HepG2 (cell line): ENCODE data around the gene SCN9A. TPM values are rescaled to one million over a fixed set of nuclear protein-coding genes. Genes with fewer than 3 reads are reported as not detected.

ENCODE experiments used
- ATAC-seq: fragments of 200-7000 bp; cut with Tn5 transposase; 3 replicates; pipeline ENCODE4 v1.9.1; 2020; ENCODE audit warnings: mild to moderate bottlenecking, moderate library complexity
- BruUV-seq: library from RNA; stranded (reverse); fragments of 400-500 nt; replicated peaks from 2 replicates; lab custom pipeline; 2021; lab: Mats Ljungman, UMichigan
- CTCF ChIA-PET: fragments of 300-600 bp; formaldehyde crosslinking; extraction: SDS; loops from one replicate; lab custom pipeline; 2021; ENCODE audit warnings: low total read pairs, inconsistent platforms, low intra/inter-chr PET ratio; lab: Yijun Ruan, JAX
- POLR2A ChIA-PET: fragments of 350-600 bp; sonication (Branson Sonifier 250); formaldehyde crosslinking; loops from one replicate; lab custom pipeline; 2020; ENCODE audit warnings: antibody characterized with exemption, inconsistent platforms; lab: Yijun Ruan, JAX
- DNase-seq: peaks from one replicate; pipeline ENCODE4 v3.0.0-alpha.2; 2015; ENCODE audit warnings: low spot score
- FAIRE-seq: peaks from 3 replicates; lab custom pipeline; 2011; peaks lifted over from hg19 to GRCh38; lab: Jason Lieb, UNC
- H2AFZ ChIP-seq: one replicate; pipeline ENCODE4 v1.6.1; 2011; ENCODE audit warnings: low read length, inconsistent platforms
- H3K27ac ChIP-seq: fragments of 300-600 bp; 3 replicates; pipeline ENCODE4 v1.8.0; 2011; ENCODE audit warnings: mixed run types, mild to moderate bottlenecking, mixed read lengths, low read length, inconsistent platforms; ENCODE audit not compliant: insufficient read depth; ENCODE audit errors: extremely low read length
- H3K27me3 ChIP-seq, 2 experiments: fragments of 200-600 bp in 1 of 2; 2 replicates in 1 of 2; 3 replicates in 1 of 2; pipeline versions ENCODE4 v1.6.0 to v1.8.0; 2011; ENCODE audit warnings: low read length in 2 of 2, mild to moderate bottlenecking in 2 of 2, moderate library complexity in 2 of 2, inconsistent platforms in 1 of 2; ENCODE audit not compliant: insufficient read depth in 2 of 2, control insufficient read depth in 1 of 2
- H3K36me3 ChIP-seq, 2 experiments: fragments of 200-600 bp in 1 of 2; replicated peaks in 1 of 2; 2 replicates in 1 of 2; 3 replicates in 1 of 2; pipeline versions ENCODE4 v1.5.1 to v1.8.0; 2011; ENCODE audit warnings: low read length in 2 of 2, inconsistent platforms in 1 of 2; ENCODE audit not compliant: insufficient read depth in 2 of 2, control insufficient read depth in 1 of 2
- H3K4me1 ChIP-seq: 2 replicates; pipeline ENCODE4 v1.5.1; 2012; ENCODE audit warnings: low read length, inconsistent platforms; ENCODE audit not compliant: insufficient read depth
- H3K4me2 ChIP-seq: 2 replicates; pipeline ENCODE4 v1.6.0; 2011; ENCODE audit warnings: low read depth, low read length, inconsistent platforms
- H3K4me3 ChIP-seq, 3 experiments: fragments of 200-600 bp in 1 of 3; sonication (generic), shearing (Covaris generic) in 1 of 3; replicated peaks in 1 of 3; 2 replicates each; pipeline ENCODE4 v1.5.1; 2011 to 2016; ENCODE audit warnings: low read length in 3 of 3, inconsistent platforms in 2 of 3, low read depth in 2 of 3, mild to moderate bottlenecking in 2 of 3, control low read depth in 1 of 3, mixed read lengths in 1 of 3; ENCODE audit not compliant: insufficient read depth in 1 of 3
- H3K79me2 ChIP-seq: one replicate; pipeline ENCODE4 v1.6.1; 2011; ENCODE audit warnings: low read length, inconsistent platforms; ENCODE audit not compliant: insufficient read depth
- H3K9ac ChIP-seq: 2 replicates; pipeline ENCODE4 v1.6.0; 2011; ENCODE audit warnings: mild to moderate bottlenecking, low read depth, low read length, inconsistent platforms; ENCODE audit not compliant: insufficient read depth
- H3K9me3 ChIP-seq: 2 replicates; pipeline ENCODE4 v1.5.1; 2012; ENCODE audit warnings: mild to moderate bottlenecking, low read length
- H4K20me1 ChIP-seq: 2 replicates; pipeline ENCODE4 v1.6.0; 2011; ENCODE audit warnings: inconsistent platforms, mild to moderate bottlenecking, low read length, moderate library complexity; ENCODE audit not compliant: insufficient read depth
- ARNT2 ChIP-seq: sonication (generic); formaldehyde crosslinking; IDR thresholded peaks from 2 replicates; pipeline ENCODE4 v1.8.0; 2022; ENCODE audit warnings: mild to moderate bottlenecking, low read depth, missing genetic modification reagents, moderate library complexity
- CEBPB ChIP-seq: IDR thresholded peaks from 2 replicates; pipeline ENCODE4 v1.6.1; 2011; ENCODE audit warnings: low read depth, low read length, improper control_type of control experiment, borderline replicate concordance
- CEBPG ChIP-seq: IDR thresholded peaks from 2 replicates; pipeline ENCODE4 v1.6.1; 2016
- HNF1A ChIP-seq, 2 experiments: sonication (generic) in 1 of 2; formaldehyde crosslinking in 1 of 2; IDR thresholded peaks; 2 replicates each; pipeline versions ENCODE4 v1.4.0 to v1.6.1; 2016 to 2020; ENCODE audit warnings: borderline replicate concordance in 1 of 2, low read depth in 1 of 2, mild to moderate bottlenecking in 1 of 2, missing genetic modification reagents in 1 of 2
- HOXA9 ChIP-seq: sonication (generic); formaldehyde crosslinking; IDR thresholded peaks from 2 replicates; pipeline ENCODE4 v1.8.1; 2022; ENCODE audit warnings: missing genetic modification reagents, mild to moderate bottlenecking, moderate library complexity, borderline replicate concordance
- MLXIP ChIP-seq: sonication (generic); formaldehyde crosslinking; IDR thresholded peaks from 2 replicates; pipeline ENCODE4 v1.9.0; 2021; ENCODE audit warnings: missing genetic modification reagents, borderline replicate concordance
- SP140L ChIP-seq: sonication (generic); formaldehyde crosslinking; IDR thresholded peaks from 2 replicates; pipeline ENCODE4 v1.4.0; 2020; ENCODE audit warnings: missing genetic modification reagents, borderline replicate concordance
- SRY ChIP-seq: sonication (generic); formaldehyde crosslinking; IDR thresholded peaks from 2 replicates; pipeline ENCODE4 v1.8.0; 2022; ENCODE audit warnings: mild to moderate bottlenecking, missing genetic modification reagents
- TIGD3 ChIP-seq: sonication (generic); formaldehyde crosslinking; IDR thresholded peaks from 2 replicates; pipeline ENCODE4 v1.5.1; 2020; ENCODE audit warnings: mild to moderate bottlenecking, missing genetic modification reagents, borderline replicate concordance
- TP53 ChIP-seq: sonication (generic); formaldehyde crosslinking; conservative IDR thresholded peaks from 2 replicates; pipeline ENCODE4 v1.4.0; 2020; ENCODE audit warnings: missing genetic modification reagents
- ZEB1 ChIP-seq: IDR thresholded peaks from 2 replicates; pipeline ENCODE4 v1.6.1; 2012; ENCODE audit warnings: mild to moderate bottlenecking, low read depth, inconsistent platforms; ENCODE audit not compliant: insufficient replicate concordance
- WGBS: methylation state at CpG from one replicate; pipeline ENCODE4 v1.1.6; 2017; ENCODE audit warnings: low lambda C conversion rate; 5-methylcytosine and 5-hydroxymethylcytosine counted together
- in situ Hi-C: cut with HindIII; loops from 2 replicates; pipeline ENCODE4 v1.10.0; 2017; ENCODE audit warnings: low pct_unique_long_range_greater_than_20kb; ENCODE audit not compliant: extremely low pct_ligation_motif_present
- intact Hi-C: fragments of 100-400 bp; cut with micrococcal nuclease; formaldehyde crosslinking; loops from one replicate; pipeline ENCODE4 v1.10.0; 2022; ENCODE audit not compliant: unreplicated experiment
- polyA plus RNA-seq, 8 experiments: library from polyadenylated mRNA; depleted of rRNA in 3 of 8; stranded (reverse) in 7 of 8; unstranded in 1 of 8; fragments of >200 nt; fragmentation: Illumina TruSeq in 4 of 8; extraction: Trizol in 4 of 8; gene quantifications; 2 replicates each; pipeline versions ENCODE4 v1.2.1 to v1.2.3, GENCODE V29; 2011 to 2016; ENCODE audit warnings: low read depth in 4 of 8, missing spikeins in 1 of 8, mixed read lengths in 1 of 8; ENCODE audit not compliant: insufficient read depth in 1 of 8
- total RNA-seq, 5 experiments: library from RNA; depleted of rRNA; stranded (reverse); fragments of >200 nt; fragmentation: Illumina TruSeq; extraction: Trizol; gene quantifications; 2 replicates each; pipeline ENCODE4 v1.2.3, GENCODE V29; 2016; ENCODE audit warnings: low read depth in 1 of 5

Gene SCN9A
- total and polyA plus RNA-seq, 2 of the 13 experiments (the other 11 are each of a cell fraction or from before 2014, with no cell fraction given) = 15.3 to 24.3 TPM

- peak; percentile 30; the same call in 1 of the 2 replicates for TF ChIP-seq CEBPG (CRISPR knock-in tag)
- no peak for TF ChIP-seq SRY (CRISPR knock-in tag)
- no peak for TF ChIP-seq ZEB1
- no peak for TF ChIP-seq HOXA9
- no peak for TF ChIP-seq TIGD3 (CRISPR knock-in tag)
- TF ChIP-seq CEBPB = peak; percentile 82
- no peak for TF ChIP-seq MLXIP (CRISPR knock-in tag)
- no peak for TF ChIP-seq TP53
- TF ChIP-seq SP140L (CRISPR knock-in tag) = no peak
- no peak for TF ChIP-seq HNF1A (IDR thresholded peaks at IDR 0.05; ENCODE audit: low read depth)
- TF ChIP-seq HNF1A (CRISPR knock-in tag; IDR thresholded peaks at IDR 0.05; ENCODE audit: borderline replicate concordance) = no peak
- no peak for TF ChIP-seq ARNT2 (CRISPR knock-in tag)
- TF ChIP-seq, all 625 proteins: peak for 2
- ChIA-PET CTCF (no interaction called here), POLR2A (no interaction called here)
- no TSS peak for BruUV-seq
- no peak for ATAC-seq
- Histone ChIP-seq H3K36me3 (peaks cover 10 to 12% of the 10 kb centered on the region in 2 experiments; a peak in 3 of 5 replicates), H3K9ac (no peak overlapping the region), H3K4me3 (no peak overlapping the region), H3K4me2 (no peak overlapping the region), H3K4me1 (no peaks in the 10 kb centered on the region), H3K79me2 (no peaks in the 10 kb centered on the region), H4K20me1 (no peaks in the 10 kb centered on the region), H3K9me3 (no peaks in the 10 kb centered on the region), H3K27me3 (no peaks in the 10 kb centered on the region), H2AFZ (no peak overlapping the region), H3K27ac (no peak overlapping the region)
- no peak for FAIRE-seq
- in situ Hi-C loops (no loop called here), intact Hi-C loops (no loop called here)
- 100% methylated on average over 1 of the region's 1 CpG for WGBS
- DNase-seq = no peak
Observed at GRCh38 chr2:166304656-166305055, 71.1 kb downstream of the SCN9A start.
